Endometrial microvascular endothelial cells (primary cell): Measurements from ENCODE around the gene ESPNL. TPM values are rescaled to one million over a fixed set of nuclear protein-coding genes. Genes with fewer than 3 reads are reported as not detected.
"Not testable (repeated sequence)": the region's sequence is repeated elsewhere in the genome, so short reads cannot be mapped to it uniquely, and the experiment has no call there.

Source experiments
- in situ Hi-C: cut with HindIII; loops from 2 replicates; pipeline ENCODE4 v1.10.0; 2017; ENCODE audit warnings: low sequenced_read_pairs, low pct_unique_long_range_greater_than_20kb; ENCODE audit errors: inconsistent ontology term
- total RNA-seq: library from RNA; depleted of rRNA; stranded (reverse); fragments of >200 nt; gene quantifications from one replicate; pipeline ENCODE4 v1.2.3, GENCODE V29; 2015; ENCODE audit errors: inconsistent ontology term

The ESPNL gene
- total RNA-seq, 1 donor from 2014 or later = not detected

DNA sequence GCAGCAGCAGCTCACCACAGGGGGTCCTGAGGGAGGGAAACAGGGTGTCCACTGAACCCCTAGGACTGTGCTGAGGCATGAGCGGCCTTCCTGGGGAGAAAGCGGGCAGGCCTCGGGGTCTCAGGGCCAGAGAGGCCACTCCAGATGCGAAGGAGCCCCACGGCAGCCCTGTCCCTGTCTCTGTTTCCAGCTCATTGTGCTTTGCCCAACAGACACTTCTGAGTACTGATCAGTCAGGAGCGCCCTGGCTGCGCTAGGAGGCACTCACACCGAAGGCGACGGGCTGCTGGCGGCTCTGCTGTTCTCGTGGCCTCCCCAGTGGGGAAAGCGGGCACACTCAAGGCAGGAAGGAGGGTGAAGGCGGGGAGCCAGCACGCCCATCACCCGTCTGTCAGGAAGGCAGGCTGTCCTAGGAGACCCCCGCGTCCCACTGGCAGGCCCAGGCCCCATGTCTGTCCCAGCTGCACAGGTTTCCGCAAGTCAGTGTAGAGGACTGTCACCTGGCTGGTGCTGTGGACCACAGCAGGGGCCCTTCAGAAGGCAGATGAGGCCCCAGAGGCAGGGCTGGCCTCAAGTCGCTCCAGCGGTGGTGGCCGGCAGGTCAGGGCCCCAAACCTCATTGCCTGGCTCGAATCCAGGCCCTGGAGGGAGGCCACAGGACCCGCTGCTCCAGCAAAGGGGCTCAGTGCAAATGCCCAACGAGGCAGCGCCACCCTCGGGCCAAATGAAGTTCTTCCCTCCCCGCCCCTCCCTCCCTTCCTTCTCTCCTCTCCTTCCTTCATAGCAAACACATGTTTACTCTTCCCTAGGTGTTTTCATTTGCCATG, 6.8 kb downstream of the ESPNL start:
- in situ Hi-C loops = no loop called here

DNA sequence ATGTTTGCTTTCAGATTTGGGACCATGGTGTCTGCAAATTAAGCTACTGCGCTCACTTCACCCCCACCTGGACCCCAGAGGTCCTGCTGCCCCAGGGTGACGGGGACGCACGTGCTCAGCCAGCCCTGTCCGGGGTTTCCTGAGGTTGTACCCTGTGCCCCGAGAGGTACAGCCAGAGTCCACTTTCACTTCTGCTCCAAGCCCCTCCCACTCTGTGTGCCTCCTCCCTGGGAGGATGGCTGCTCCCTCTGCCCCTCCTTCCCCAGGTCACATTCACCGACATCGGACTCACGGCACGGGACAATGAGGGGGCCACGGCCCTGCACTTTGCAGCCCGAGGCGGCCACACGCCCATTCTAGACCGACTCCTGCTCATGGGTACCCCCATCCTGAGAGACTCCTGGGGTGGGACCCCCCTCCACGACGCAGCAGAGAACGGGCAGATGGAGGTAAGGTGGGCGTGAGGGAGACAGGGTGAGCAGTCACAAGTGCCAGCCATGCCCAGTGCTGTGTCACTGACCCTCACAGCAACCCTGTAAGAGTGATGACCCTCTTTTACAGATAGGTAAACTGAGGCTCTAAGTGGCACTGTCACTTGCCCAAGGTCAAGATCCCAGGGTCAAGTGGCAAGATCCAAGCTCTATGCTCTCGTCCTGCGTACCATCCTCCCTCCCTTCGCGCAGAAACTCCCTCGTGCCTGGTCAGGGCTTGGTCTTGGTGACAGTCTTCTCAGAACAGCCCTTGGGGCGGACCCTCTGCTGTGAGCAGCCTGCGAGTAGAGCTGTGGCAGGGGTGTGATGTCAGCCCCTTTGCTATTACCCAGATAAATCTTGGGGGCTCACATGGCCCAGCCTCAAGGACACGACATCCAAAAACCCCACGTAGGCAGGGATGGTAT, 7.6 kb downstream of the ESPNL start:
- in situ Hi-C loops = no loop called here

DNA sequence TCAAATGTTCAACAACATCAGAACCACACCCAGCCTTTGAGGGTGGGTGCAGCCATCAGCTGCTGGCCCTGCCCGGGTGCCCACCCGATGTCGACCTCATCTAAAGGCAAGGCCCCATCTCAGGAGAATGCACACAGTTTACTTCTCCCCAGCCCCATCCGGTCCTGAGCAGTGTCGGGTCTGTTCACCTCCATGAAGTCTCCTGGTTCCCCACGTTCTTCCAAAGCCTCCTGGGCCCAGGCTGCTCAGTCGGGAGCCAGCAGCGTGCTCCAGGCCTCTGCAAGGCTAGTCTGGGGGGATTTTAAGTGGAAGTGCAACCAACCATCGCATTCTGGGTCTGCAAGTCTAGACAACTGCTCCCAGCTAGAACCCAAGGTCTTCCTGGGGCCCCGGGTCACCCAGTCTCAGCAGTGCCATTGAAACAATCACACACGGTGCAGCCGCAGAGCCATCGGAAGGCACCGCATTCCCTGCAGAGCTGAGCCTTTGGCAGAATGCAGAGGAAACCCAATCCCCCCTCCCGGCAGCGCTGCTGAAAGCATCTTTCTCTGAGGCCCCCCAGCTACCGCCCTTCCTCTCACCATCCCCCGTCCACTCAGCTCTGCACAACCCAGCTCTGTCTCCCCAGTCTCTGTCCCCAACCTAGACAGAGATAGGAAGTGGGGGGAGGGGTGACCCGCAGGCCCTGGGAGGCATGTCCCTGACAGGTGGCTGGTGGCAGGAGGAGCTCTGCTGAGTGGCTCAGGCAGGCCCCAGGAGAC, 8.5 kb downstream of the ESPNL start:
- in situ Hi-C loops = no loop called here

DNA sequence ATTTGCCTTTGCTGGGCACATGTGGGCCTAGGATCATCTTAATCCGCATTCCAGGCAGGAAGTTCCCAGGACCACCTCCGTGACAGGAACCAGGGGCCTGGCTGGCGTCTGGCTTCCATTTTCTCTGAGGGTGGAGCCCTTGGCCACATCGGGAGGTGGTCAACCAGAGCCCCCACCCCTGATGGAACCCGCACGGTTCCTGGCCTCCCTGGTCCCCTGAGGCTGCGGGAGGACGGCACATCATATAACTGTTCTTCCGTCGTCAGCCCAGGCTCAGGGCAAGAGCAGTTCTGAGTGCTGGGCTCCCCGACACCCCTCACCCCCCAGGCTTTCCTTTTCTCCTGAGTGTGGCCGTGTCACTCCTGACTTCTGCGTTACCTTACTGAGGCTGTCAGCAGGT, 13.5 kb downstream of the ESPNL start:
- in situ Hi-C loops = no loop called here

DNA sequence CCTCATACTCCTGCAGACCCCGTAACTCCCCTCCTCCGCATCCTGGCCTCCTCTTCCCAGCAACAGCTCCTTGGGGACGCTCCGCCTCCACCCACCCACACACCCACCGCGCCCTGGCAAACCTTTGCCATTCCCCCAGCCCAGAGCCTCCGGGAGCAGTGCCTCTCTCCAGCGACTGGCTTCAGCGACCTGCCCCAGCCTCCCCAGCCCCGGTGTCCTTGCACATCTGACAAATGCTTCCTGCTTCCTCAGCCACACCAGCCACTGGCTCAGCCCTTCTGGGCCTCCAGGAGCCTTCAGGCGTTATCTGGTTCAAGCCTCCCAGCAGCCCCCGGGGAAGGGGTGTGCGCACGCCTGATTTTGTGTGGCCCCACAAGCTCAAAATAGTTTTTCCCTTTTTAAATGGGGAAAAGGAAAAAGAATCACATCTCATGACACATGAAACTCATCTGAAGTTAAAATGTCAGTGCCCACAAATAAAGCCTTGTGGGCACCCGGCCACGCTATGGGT, 14.2 kb downstream of the ESPNL start:
- in situ Hi-C loops = no loop called here

DNA sequence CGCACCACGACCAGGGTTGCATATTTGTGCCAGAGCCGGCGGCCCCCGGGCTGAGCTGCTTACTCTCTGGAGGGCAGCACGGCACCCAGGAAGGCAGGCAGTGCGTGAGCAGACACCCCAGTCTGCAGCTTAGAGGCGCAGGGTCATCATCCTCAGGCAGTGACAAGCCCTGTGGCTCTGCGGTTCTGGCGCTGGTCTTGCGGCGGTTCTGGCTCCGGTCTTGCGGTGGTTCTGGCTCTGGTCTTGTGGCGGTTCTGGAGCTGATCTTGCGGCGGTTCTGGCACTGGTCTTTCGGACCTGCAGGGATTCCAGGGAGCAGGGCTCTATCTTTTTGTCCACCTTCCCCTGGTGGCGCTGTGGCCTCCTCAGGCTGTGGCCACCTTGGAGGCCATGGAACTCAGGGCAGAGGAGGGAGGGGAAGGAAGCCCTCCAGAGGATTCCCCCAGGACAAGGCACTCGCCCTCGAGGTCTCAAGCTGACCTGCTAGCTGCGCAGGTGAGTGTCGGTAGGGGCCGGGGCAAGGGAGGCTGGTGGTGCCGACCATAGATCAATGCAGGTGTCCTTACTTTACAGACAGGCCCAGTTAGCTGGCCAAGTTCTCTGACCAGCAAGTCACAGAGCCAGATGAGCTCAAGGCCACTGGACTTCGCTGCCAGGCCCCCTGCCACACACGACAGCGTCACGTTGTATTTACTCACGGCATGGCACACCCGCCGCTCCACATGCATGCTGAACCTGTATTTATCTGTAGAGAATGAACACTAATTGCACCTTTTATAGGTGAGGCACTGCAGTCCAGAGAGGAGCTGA, 14.9 kb downstream of the ESPNL start:
- in situ Hi-C loops = no loop called here

DNA sequence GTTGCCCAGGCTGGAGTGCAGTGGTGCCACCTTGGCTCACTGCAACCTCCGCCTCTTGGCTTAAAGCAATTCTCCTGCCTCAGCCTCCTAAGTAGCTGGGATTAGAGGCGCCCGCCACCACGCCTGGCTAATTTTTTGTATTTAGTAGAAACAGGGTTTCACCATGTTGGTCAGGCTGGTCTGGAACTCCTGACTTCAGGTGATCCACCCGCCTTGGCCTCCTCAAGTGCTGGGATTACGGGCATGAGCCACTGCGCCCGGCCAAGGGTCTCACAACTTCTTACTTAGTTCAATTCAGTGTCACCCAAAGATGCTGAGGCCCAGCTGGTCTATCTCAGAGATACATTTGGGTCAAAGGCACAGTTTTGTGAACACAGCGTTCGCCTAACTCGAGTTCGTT, 15.6 kb downstream of the ESPNL start:
- in situ Hi-C loops = not testable (repeated sequence)

DNA sequence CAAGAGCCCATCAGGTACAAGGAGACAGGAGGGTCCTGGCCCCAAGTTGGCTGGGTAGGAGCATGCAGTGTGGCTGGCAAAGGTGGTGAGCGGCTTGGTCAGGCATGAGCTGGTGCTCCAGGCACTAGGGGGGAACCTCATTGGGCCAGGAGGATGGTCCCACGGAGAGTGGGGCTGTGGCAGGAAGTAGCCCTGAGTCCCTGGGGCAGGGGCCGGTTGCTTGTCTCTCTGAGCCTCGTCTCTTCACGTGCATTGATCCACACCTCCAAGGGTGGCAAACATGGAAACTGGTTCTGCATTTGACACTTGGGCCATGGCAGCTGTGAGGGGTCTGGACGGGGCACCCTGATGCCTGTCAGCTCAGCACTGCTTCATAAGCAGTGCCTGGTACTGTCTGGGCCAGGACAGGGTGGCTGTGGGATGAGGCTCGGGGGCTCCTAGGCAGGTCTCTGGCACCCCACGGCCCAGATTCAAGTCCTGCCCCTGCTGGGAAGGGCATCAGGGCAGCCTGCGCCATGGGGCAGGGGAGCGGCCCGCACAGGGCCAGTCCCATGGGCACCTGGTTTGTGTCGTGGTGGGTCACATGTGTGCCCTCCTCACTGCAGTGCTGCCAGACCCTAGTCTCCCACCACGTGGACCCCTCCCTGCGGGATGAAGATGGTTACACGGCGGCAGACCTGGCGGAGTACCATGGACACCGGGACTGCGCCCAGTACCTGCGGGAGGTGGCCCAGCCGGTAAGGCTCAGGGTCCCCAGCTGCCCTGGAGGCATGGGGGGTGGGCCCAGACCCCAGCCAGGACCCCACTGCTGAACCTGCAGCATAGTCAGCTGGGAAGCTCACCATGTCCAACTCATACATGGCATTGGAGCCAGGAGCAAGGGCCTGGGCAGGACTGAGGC, 16.4 kb downstream of the ESPNL start:
- in situ Hi-C loops = no loop called here

DNA sequence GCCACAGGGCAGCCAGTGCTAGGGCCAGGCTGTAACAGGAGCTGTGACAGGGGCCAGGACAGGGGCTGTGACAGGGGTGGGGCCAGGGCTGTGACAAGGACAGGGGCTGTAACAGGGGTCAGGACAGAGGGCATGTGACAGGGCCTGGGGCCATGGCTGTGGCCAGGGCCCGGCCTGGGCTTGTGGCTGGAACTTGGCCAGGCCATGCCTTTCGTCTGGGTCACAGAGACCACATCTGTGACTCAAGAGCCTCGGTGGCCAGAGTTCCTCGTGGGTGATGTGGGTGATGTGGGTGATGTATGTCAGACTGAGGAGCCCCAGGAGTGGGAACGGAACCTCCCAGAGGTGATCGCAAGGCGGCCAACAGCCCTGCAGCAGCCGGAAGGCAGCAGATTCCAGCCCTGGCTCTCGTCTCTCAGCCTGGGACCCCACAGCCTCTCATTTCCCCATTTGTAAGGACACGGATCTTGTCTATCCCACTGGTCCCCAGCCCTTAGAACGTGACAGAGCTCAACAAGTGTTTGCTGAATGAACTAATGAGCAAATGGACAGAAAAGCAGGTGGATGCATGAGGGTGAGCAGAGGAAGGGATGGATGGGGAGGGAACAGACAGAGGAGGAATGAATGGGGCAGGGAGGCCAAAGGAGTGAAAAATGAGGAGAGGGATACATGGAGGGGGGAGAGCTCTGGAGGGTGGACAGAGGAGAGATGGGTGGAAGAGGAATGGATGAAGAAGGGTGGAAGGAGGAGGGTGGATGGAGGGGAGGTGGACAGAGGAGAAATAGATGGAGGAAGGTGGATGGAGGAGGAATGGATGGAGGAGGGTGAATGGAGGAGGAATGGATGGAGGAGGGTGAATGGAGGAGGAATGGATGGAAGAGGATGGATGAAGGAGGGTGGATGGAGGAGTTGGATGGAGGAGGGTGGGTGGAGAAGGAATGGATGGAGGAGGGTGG, 17.3 kb downstream of the ESPNL start:
- in situ Hi-C loops = no loop called here

DNA sequence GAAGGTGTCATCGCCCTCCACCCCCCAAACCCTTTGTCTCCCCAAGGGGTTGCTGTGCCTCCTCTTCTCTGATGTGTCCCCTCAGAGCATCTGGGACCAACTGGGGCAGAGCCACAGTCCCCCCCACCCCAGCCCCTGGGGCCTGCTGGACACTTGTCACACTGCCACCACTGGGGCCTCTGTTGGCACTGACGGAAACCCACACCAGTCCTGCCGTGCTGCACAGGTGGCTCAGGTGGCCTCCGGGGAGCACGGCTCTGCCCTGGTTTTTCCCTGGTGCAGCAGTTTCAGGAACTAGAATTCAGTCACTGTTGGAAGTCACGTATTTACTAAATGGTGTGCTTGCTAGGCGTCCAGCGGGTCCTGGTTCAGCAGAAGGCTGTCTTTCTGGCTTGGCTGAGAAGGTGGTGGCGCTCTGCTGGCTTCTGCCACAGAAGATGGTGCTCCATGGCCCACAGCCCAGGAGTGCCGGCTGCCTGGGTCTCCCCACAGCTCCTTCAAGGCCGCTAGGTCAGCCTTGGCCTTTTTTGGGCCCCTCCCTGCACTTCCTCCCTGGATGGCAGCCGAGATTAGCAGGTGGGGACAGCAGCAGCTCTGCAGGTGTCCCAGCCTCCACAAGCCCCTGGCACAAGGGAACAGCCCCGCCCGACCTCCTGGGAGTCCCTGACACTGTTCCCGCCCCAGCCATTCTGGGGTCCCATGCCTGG, 19.8 kb downstream of the ESPNL start:
- in situ Hi-C loops = no loop called here

DNA sequence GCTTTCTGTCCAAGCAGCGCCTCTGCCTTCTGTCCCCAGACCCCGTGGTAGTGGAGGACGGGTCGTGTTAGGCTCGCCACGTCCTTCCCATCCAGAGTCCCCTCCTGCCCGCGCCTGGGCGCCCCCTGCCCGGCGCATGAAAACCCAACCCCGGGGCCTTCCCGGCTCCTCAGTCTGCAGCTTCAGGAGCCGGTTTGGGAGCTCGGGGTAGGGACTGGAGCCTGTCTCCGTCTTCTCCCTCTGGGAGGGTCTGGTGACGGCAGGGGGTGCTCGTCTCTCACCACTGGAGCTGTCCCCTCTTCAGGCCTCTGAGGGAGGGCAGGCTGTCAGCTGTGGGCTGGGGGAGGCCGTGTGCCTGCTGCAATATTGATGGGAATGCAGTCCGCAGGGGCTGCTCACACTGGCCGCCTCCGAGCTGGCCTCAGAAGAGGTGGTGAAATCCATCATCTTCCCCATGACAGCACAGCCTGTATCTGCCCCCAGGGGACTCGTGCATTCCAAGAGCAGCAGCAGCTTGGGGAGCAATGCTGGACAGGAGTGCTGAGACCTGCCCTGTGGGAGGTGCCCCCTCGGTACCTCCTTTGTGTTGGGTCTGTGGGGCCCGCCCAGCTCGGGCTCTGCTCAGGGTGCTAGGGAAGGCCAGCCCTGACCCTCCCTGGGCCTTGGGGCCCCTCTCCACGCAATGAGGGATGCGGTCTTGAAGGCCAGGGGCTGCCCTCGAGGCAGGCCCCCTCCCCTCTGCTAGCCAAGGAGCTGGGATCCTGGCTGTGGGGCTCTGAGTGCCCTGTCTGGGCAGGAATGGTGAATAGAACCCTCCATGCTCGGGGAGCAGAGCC, 20.5 kb downstream of the ESPNL start:
- in situ Hi-C loops = no loop called here

DNA sequence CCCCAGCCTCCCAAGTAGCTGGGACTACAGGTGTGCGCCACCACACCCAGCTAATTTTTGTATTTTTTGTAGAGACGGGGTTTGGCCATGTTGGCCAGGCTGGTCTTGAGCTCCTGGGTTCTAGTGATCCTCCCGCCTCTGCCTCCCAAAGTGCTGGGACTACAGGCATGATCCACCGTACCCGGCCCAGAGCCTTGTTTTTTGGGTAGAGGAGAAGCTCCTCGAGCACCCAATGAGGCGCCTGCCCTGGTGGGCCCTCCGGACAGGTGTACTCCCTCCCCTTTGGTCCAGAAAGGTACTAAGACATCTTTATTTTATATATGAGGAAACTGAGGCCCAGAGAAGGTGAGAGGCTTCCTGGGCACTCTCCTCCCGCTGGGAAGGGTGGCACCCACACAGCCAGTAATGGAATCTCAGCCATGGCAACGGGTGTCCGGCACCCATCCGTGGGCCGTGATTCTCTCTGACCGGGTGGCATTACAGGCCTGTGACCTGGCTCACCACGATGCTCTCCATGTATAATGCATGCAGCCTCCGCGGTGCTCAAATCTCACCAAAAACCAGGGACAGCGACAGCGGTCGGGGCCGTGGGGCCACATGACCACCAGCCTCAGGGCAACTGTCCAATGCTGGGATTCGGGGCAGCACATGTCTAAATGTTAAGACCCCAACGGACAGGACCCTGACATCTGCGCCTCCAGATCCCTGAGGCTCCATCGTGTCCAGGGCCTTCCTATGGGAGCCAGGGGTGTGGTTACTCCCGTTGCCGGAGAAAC, 21.6 kb downstream of the ESPNL start:
- in situ Hi-C loops = no loop called here

DNA sequence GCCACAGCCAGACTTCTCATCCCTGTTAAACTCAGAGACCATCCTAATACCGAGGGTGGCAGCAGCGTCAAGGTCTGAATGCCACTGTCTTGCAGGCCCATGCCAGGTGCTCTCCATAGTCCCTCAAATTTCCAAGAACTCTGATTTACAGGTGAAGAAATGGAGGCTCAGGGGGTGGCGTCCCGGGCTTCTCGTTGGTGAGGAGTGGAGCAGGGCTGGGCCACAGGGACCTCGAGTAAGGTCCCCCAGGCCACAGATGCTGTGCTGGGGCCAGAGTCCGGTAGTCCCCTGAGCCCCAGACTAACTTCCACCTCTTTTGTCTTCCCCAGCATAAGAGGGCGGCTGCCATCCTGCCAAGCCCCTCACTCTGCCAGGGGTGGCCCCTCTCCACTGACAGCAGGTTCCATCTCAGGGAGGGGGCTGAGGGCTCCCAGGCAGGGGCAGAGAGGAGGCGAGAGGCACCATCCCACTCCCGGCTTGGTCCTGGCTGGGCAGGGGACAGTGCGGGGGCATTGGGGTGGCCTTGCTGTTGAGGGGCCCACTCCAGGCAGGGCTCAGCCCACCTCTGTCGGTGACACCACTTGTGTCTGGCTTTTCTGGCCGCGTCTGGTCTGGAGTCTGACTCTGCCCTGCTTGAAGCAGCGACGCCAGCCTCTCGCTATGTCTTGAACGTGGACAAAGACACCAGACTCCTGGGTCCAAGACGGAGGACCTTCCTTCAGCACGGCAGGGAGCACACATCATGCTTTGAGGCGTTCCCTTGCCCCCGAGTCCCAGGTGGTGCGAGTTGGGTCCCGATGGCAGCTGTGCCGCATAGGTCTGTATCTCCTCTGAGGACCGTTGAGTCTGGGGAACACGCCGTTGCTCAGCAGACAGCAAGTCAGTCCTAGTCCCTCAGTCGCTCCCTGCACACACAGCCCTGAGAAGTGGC, 22.4 kb downstream of the ESPNL start:
- in situ Hi-C loops = no loop called here
